HepG2 (cell line): Measurements from ENCODE around the gene L1CAM. TPM values are rescaled to one million over a fixed set of nuclear protein-coding genes. Genes with fewer than 3 reads are reported as not detected.

Source experiments
- ATAC-seq: fragments of 200-7000 bp; cut with Tn5 transposase; 3 replicates; pipeline ENCODE4 v1.9.1; 2020; ENCODE audit warnings: mild to moderate bottlenecking, moderate library complexity
- BruUV-seq: library from RNA; stranded (reverse); fragments of 400-500 nt; replicated peaks from 2 replicates; lab custom pipeline; 2021; lab: Mats Ljungman, UMichigan
- CTCF ChIA-PET: fragments of 300-600 bp; formaldehyde crosslinking; extraction: SDS; loops from one replicate; lab custom pipeline; 2021; ENCODE audit warnings: low total read pairs, inconsistent platforms, low intra/inter-chr PET ratio; lab: Yijun Ruan, JAX
- POLR2A ChIA-PET: fragments of 350-600 bp; sonication (Branson Sonifier 250); formaldehyde crosslinking; loops from one replicate; lab custom pipeline; 2020; ENCODE audit warnings: antibody characterized with exemption, inconsistent platforms; lab: Yijun Ruan, JAX
- DNase-seq: peaks from one replicate; pipeline ENCODE4 v3.0.0-alpha.2; 2015; ENCODE audit warnings: low spot score
- FAIRE-seq: peaks from 3 replicates; lab custom pipeline; 2011; peaks lifted over from hg19 to GRCh38; lab: Jason Lieb, UNC
- H2AFZ ChIP-seq: one replicate; pipeline ENCODE4 v1.6.1; 2011; ENCODE audit warnings: low read length, inconsistent platforms
- H3K27ac ChIP-seq: fragments of 300-600 bp; 3 replicates; pipeline ENCODE4 v1.8.0; 2011; ENCODE audit warnings: mixed run types, mild to moderate bottlenecking, mixed read lengths, low read length, inconsistent platforms; ENCODE audit not compliant: insufficient read depth; ENCODE audit errors: extremely low read length
- H3K27me3 ChIP-seq, 2 experiments: fragments of 200-600 bp in 1 of 2; 2 replicates in 1 of 2; 3 replicates in 1 of 2; pipeline versions ENCODE4 v1.6.0 to v1.8.0; 2011; ENCODE audit warnings: low read length in 2 of 2, mild to moderate bottlenecking in 2 of 2, moderate library complexity in 2 of 2, inconsistent platforms in 1 of 2; ENCODE audit not compliant: insufficient read depth in 2 of 2, control insufficient read depth in 1 of 2
- H3K36me3 ChIP-seq, 2 experiments: fragments of 200-600 bp in 1 of 2; replicated peaks in 1 of 2; 2 replicates in 1 of 2; 3 replicates in 1 of 2; pipeline versions ENCODE4 v1.5.1 to v1.8.0; 2011; ENCODE audit warnings: low read length in 2 of 2, inconsistent platforms in 1 of 2; ENCODE audit not compliant: insufficient read depth in 2 of 2, control insufficient read depth in 1 of 2
- H3K4me1 ChIP-seq: 2 replicates; pipeline ENCODE4 v1.5.1; 2012; ENCODE audit warnings: low read length, inconsistent platforms; ENCODE audit not compliant: insufficient read depth
- H3K4me2 ChIP-seq: 2 replicates; pipeline ENCODE4 v1.6.0; 2011; ENCODE audit warnings: low read depth, low read length, inconsistent platforms
- H3K4me3 ChIP-seq, 3 experiments: fragments of 200-600 bp in 1 of 3; sonication (generic), shearing (Covaris generic) in 1 of 3; replicated peaks in 1 of 3; 2 replicates each; pipeline ENCODE4 v1.5.1; 2011 to 2016; ENCODE audit warnings: low read length in 3 of 3, inconsistent platforms in 2 of 3, low read depth in 2 of 3, mild to moderate bottlenecking in 2 of 3, control low read depth in 1 of 3, mixed read lengths in 1 of 3; ENCODE audit not compliant: insufficient read depth in 1 of 3
- H3K79me2 ChIP-seq: one replicate; pipeline ENCODE4 v1.6.1; 2011; ENCODE audit warnings: low read length, inconsistent platforms; ENCODE audit not compliant: insufficient read depth
- H3K9ac ChIP-seq: 2 replicates; pipeline ENCODE4 v1.6.0; 2011; ENCODE audit warnings: mild to moderate bottlenecking, low read depth, low read length, inconsistent platforms; ENCODE audit not compliant: insufficient read depth
- H3K9me3 ChIP-seq: 2 replicates; pipeline ENCODE4 v1.5.1; 2012; ENCODE audit warnings: mild to moderate bottlenecking, low read length
- H4K20me1 ChIP-seq: 2 replicates; pipeline ENCODE4 v1.6.0; 2011; ENCODE audit warnings: inconsistent platforms, mild to moderate bottlenecking, low read length, moderate library complexity; ENCODE audit not compliant: insufficient read depth
- CBX1 ChIP-seq: IDR thresholded peaks from one replicate; pipeline ENCODE4 v1.6.1; 2016; ENCODE audit warnings: antibody characterized with exemption, low read depth
- KDM5B ChIP-seq: sonication (generic); formaldehyde crosslinking; IDR thresholded peaks from 2 replicates; pipeline ENCODE4 v1.4.0; 2020; ENCODE audit warnings: missing genetic modification reagents, mild to moderate bottlenecking, borderline replicate concordance
- KLF15 ChIP-seq: sonication (generic); formaldehyde crosslinking; IDR thresholded peaks from 2 replicates; pipeline ENCODE4 v1.8.1; 2023; ENCODE audit warnings: borderline replicate concordance, mild to moderate bottlenecking, inconsistent platforms, missing genetic modification reagents, mixed read lengths
- NPAS2 ChIP-seq: sonication (generic); formaldehyde crosslinking; IDR thresholded peaks from 2 replicates; pipeline ENCODE4 v1.8.0; 2022; ENCODE audit warnings: mild to moderate bottlenecking, missing genetic modification reagents, borderline replicate concordance
- PHF5A ChIP-seq: IDR thresholded peaks from one replicate; pipeline ENCODE4 v1.6.1; 2018; ENCODE audit warnings: low read depth, missing genetic modification reagents; ENCODE audit not compliant: unreplicated experiment
- POLR2G ChIP-seq: fragments of 200-400 bp; formaldehyde crosslinking; IDR thresholded peaks from 2 replicates; pipeline ENCODE4 v1.6.1; 2018; ENCODE audit warnings: mild to moderate bottlenecking, low read depth, low read length, moderate library complexity
- SPEN ChIP-seq: sonication (generic); formaldehyde crosslinking; IDR thresholded peaks from 2 replicates; pipeline ENCODE4 v1.5.1; 2020; ENCODE audit warnings: low read depth, mild to moderate bottlenecking, missing genetic modification reagents
- SRY ChIP-seq: sonication (generic); formaldehyde crosslinking; IDR thresholded peaks from 2 replicates; pipeline ENCODE4 v1.8.0; 2022; ENCODE audit warnings: mild to moderate bottlenecking, missing genetic modification reagents
- ZC3H13 ChIP-seq: sonication (generic); formaldehyde crosslinking; IDR thresholded peaks from 2 replicates; pipeline ENCODE4 v1.8.1; 2023; ENCODE audit warnings: mild to moderate bottlenecking, missing genetic modification reagents, moderate library complexity
- ZFAT ChIP-seq: sonication (generic); formaldehyde crosslinking; conservative IDR thresholded peaks from 2 replicates; pipeline ENCODE4 v1.8.1; 2023; ENCODE audit warnings: missing genetic modification reagents, inconsistent platforms
- ZNF138 ChIP-seq: sonication (generic); formaldehyde crosslinking; IDR thresholded peaks from 2 replicates; pipeline ENCODE4 v1.5.0; 2020; ENCODE audit warnings: mild to moderate bottlenecking, low read depth, missing genetic modification reagents
- ZNF709 ChIP-seq: sonication (generic); formaldehyde crosslinking; IDR thresholded peaks from 2 replicates; pipeline ENCODE4 v1.5.0; 2020; ENCODE audit warnings: mild to moderate bottlenecking, missing genetic modification reagents
- ZNF782 ChIP-seq: sonication (generic); formaldehyde crosslinking; IDR thresholded peaks from 2 replicates; pipeline ENCODE4 v1.4.0; 2020; ENCODE audit warnings: missing genetic modification reagents, mild to moderate bottlenecking, borderline replicate concordance
- WGBS: methylation state at CpG from one replicate; pipeline ENCODE4 v1.1.6; 2017; ENCODE audit warnings: low lambda C conversion rate; 5-methylcytosine and 5-hydroxymethylcytosine counted together
- in situ Hi-C: cut with HindIII; loops from 2 replicates; pipeline ENCODE4 v1.10.0; 2017; ENCODE audit warnings: low pct_unique_long_range_greater_than_20kb; ENCODE audit not compliant: extremely low pct_ligation_motif_present
- intact Hi-C: fragments of 100-400 bp; cut with micrococcal nuclease; formaldehyde crosslinking; loops from one replicate; pipeline ENCODE4 v1.10.0; 2022; ENCODE audit not compliant: unreplicated experiment
- polyA plus RNA-seq, 8 experiments: library from polyadenylated mRNA; depleted of rRNA in 3 of 8; stranded (reverse) in 7 of 8; unstranded in 1 of 8; fragments of >200 nt; fragmentation: Illumina TruSeq in 4 of 8; extraction: Trizol in 4 of 8; gene quantifications; 2 replicates each; pipeline versions ENCODE4 v1.2.1 to v1.2.3, GENCODE V29; 2011 to 2016; ENCODE audit warnings: low read depth in 4 of 8, missing spikeins in 1 of 8, mixed read lengths in 1 of 8; ENCODE audit not compliant: insufficient read depth in 1 of 8
- total RNA-seq, 5 experiments: library from RNA; depleted of rRNA; stranded (reverse); fragments of >200 nt; fragmentation: Illumina TruSeq; extraction: Trizol; gene quantifications; 2 replicates each; pipeline ENCODE4 v1.2.3, GENCODE V29; 2016; ENCODE audit warnings: low read depth in 1 of 5
- TF ChIP-seq, protein P1 (sequence below): sonication (generic); IDR thresholded peaks from 2 replicates; pipeline ENCODE4 v1.6.1; 2016; ENCODE audit warnings: low read depth, borderline replicate concordance
- TF ChIP-seq, protein P2 (sequence below): sonication (generic); formaldehyde crosslinking; IDR thresholded peaks from 2 replicates; pipeline ENCODE4 v1.4.0; 2020; ENCODE audit warnings: missing genetic modification reagents
- TF ChIP-seq, protein P3 (sequence below): sonication (generic); formaldehyde crosslinking; IDR thresholded peaks from 2 replicates; pipeline ENCODE4 v1.5.0; 2020; ENCODE audit warnings: missing genetic modification reagents, mild to moderate bottlenecking, borderline replicate concordance
- TF ChIP-seq, protein P4 (sequence below), 2 experiments: fragments of 450-650 bp in 1 of 2; sonication (generic) in 1 of 2; formaldehyde crosslinking; IDR thresholded peaks; 2 replicates each; pipeline versions ENCODE4 v1.5.0 to v1.8.0; 2020 to 2022; ENCODE audit warnings: mild to moderate bottlenecking in 1 of 2, missing genetic modification reagents in 1 of 2

L1CAM gene
- total and polyA plus RNA-seq, 2 of the 13 experiments (the other 11 are each of a cell fraction or from before 2014, with no cell fraction given): 1.4 to 2.0 TPM

DNA sequence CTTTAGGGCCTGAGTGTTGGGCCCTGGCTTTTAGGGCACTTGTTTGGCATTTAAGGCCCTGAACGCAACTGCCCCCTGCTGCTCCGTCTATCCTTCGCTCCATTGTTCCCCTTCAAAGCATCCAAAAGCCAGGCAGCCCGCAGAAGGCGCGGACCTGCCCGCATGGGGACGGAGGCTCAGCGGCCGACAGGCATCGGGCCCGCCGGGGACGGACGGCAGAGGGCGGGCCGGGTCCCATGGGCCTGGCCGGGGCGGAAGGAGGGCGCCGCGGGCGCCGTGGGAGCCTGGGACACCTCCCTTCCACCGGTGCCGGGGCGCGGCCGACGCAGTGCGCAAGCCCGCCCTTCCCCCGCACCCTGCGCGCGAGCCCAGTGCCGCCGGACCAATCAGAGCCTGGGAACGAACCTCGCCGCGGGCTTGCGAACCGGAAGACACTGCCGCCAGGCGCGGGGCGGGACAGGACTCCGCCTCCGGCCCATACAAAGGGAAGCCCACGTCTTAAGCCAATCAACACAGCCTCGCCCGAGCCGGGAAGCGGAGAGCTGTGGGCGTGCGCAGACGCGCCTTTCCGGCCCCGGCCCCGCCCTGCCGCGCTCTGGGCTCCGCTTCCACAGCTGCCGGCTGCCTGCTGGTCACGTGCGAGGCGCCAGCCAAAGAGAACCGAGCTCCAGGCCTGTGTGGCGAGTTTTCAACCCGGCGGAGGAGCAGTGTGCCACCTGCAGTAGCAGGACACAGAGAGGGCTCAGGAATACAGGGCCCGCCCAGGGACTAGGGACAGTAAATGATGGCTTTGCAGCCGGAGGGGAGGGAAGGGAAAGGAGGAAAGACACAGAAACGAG, 42.2 kb upstream of the L1CAM start (continued):
- TF ChIP-seq, protein P1, sequence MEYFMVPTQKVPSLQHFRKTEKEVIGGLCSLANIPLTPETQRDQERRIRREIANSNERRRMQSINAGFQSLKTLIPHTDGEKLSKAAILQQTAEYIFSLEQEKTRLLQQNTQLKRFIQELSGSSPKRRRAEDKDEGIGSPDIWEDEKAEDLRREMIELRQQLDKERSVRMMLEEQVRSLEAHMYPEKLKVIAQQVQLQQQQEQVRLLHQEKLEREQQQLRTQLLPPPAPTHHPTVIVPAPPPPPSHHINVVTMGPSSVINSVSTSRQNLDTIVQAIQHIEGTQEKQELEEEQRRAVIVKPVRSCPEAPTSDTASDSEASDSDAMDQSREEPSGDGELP: peak; percentile 62; the same call in 1 of the 2 replicates
- TF ChIP-seq PHF5A (CRISPR knock-in tag) (peak; percentile 34), NPAS2 (CRISPR knock-in tag) (no peak), SRY (CRISPR knock-in tag) (0 out of 2 replicates have a peak, but pooled peaks have one; percentile 64), KDM5B (CRISPR knock-in tag) (peak; percentile 49; the same call in 1 of the 2 replicates)

DNA sequence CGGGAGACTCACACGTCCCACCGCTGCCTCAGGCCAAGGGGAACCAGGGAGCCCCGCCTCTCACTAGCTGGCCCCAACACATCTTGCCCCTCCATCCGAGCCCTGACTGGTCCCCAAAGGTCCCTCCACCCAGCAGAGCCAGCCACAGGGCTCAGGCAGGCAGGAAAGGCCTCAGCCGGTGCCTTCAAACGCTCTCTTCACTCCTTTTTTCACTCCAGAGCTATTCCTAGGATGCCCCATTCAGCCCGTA, 41.6 kb upstream of the L1CAM start:
- H3K9ac ChIP-seq: peak overlapping the region; percentile 89
- peaks cover 56% of the 10 kb centered on the region for H3K4me1 ChIP-seq
- H3K79me2 ChIP-seq: no peaks in the 10 kb centered on the region
- H3K9me3 ChIP-seq: no peaks in the 10 kb centered on the region
- ATAC-seq (no peak; the same call in 2 of the 3 replicates), FAIRE-seq (no peak), DNase-seq (no peak)
- 0% methylated on average over 2 of the region's 8 CpGs for WGBS
- no peaks in the 10 kb centered on the region for H4K20me1 ChIP-seq
- no peaks in the 10 kb centered on the region for H3K27me3 ChIP-seq
- peaks cover 1 to 8% of the 10 kb centered on the region in 2 experiments; a peak in 1 of 5 replicates for H3K36me3 ChIP-seq
- TSS peak; percentile 68 for BruUV-seq
- peak overlapping the region; percentile 71 to 79 (median 76) for H3K4me3 ChIP-seq
- POLR2A ChIA-PET: interaction anchor here (0.8 to 4.2 kb wide), 10 partner anchors 8 to 164 kb away, joined by 3 to 82 read pairs (median 5); partner anchors contain the start of genes HCFC1, IDH3G, L1CAM and NAA10
- peak overlapping the region; percentile 76 for H3K4me2 ChIP-seq
- intact Hi-C loops (no loop called here), in situ Hi-C loops (no loop called here)
- peak overlapping the region; percentile 89 for H3K27ac ChIP-seq
- H2AFZ ChIP-seq: no peak overlapping the region
- CTCF ChIA-PET: no interaction called here
- no peak for TF ChIP-seq ZNF782 (CRISPR knock-in tag)
- TF ChIP-seq ZNF709 (CRISPR knock-in tag): 0 out of 2 replicates have a peak, but pooled peaks have one; percentile 6
- TF ChIP-seq, protein P2, sequence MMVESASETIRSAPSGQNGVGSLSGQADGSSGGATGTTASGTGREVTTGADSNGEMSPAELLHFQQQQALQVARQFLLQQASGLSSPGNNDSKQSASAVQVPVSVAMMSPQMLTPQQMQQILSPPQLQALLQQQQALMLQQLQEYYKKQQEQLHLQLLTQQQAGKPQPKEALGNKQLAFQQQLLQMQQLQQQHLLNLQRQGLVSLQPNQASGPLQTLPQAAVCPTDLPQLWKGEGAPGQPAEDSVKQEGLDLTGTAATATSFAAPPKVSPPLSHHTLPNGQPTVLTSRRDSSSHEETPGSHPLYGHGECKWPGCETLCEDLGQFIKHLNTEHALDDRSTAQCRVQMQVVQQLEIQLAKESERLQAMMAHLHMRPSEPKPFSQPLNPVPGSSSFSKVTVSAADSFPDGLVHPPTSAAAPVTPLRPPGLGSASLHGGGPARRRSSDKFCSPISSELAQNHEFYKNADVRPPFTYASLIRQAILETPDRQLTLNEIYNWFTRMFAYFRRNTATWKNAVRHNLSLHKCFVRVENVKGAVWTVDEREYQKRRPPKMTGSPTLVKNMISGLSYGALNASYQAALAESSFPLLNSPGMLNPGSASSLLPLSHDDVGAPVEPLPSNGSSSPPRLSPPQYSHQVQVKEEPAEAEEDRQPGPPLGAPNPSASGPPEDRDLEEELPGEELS (CRISPR knock-in tag): no peak
- TF ChIP-seq, protein P3, sequence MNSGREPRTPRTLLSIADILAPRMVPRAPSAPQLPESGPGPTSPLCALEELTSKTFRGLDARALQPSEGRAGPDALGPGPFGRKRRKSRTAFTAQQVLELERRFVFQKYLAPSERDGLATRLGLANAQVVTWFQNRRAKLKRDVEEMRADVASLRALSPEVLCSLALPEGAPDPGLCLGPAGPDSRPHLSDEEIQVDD: no peak
- TF ChIP-seq KLF15 (CRISPR knock-in tag): no peak
- TF ChIP-seq ZC3H13 (CRISPR knock-in tag): no peak
- no peak for TF ChIP-seq SPEN (CRISPR knock-in tag)
- TF ChIP-seq CBX1: no peak
- TF ChIP-seq, protein P4, sequence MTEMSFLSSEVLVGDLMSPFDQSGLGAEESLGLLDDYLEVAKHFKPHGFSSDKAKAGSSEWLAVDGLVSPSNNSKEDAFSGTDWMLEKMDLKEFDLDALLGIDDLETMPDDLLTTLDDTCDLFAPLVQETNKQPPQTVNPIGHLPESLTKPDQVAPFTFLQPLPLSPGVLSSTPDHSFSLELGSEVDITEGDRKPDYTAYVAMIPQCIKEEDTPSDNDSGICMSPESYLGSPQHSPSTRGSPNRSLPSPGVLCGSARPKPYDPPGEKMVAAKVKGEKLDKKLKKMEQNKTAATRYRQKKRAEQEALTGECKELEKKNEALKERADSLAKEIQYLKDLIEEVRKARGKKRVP (CRISPR knock-in tag; IDR thresholded peaks at IDR 0.05): 0 out of 4 replicates have a peak, but pooled peaks of 1 of the 2 experiments have one; percentile 29
- no peak for TF ChIP-seq ZNF138
- TF ChIP-seq POLR2G: peak; percentile 20; the same call in 1 of the 2 replicates
- TF ChIP-seq ZFAT (CRISPR knock-in tag): no peak
